Tibial artery (tissue), 4 donors: ENCODE measurements around the gene BTNL3.

Source experiments
- DNase-seq, 2 donors: peaks; one replicate each; pipeline ENCODE4 v3.0.0-alpha.2; 2019
- H3K27ac ChIP-seq, 2 donors: fragments of 200-600 bp; sonication (generic) in 1 of 2; 1 replicate in 1 of 2; 2 replicates in 1 of 2; pipeline ENCODE4 v1.5.1; 2018 to 2019; ENCODE audit warnings: mild to moderate bottlenecking in 1 of 2
- H3K27me3 ChIP-seq, 2 donors: fragments of 200-600 bp; sonication (generic) in 1 of 2; one replicate each; pipeline versions ENCODE4 v1.5.1 to v1.6.0; 2016 to 2019
- H3K36me3 ChIP-seq, 3 donors: fragments of 200-600 bp; sonication (generic) in 2 of 3; one replicate each; pipeline ENCODE4 v1.5.1; 2016 to 2019; ENCODE audit warnings: mild to moderate bottlenecking in 2 of 3
- H3K4me1 ChIP-seq, 4 donors: fragments of 200-600 bp; sonication (generic) in 2 of 4; 1 replicate in 3 of 4; 2 replicates in 1 of 4; pipeline ENCODE4 v1.5.1; 2016 to 2019
- H3K4me3 ChIP-seq, 2 donors: fragments of 200-600 bp; sonication (generic) in 1 of 2; 1 replicate in 1 of 2; 2 replicates in 1 of 2; pipeline ENCODE4 v1.5.1; 2018 to 2019; ENCODE audit warnings: mild to moderate bottlenecking in 2 of 2
- H3K9me3 ChIP-seq, 3 donors: fragments of 200-600 bp; sonication (generic) in 1 of 3; one replicate each; pipeline ENCODE4 v1.5.1; 2016 to 2019
- CTCF ChIP-seq, 2 experiments: fragments of 200-600 bp in 1 of 2; fragments of 450-650 bp in 1 of 2; IDR thresholded peaks; one replicate each; pipeline ENCODE4 v1.5.1; 2017 to 2019; ENCODE audit warnings: antibody characterized with exemption in 2 of 2, mild to moderate bottlenecking in 1 of 2, moderate library complexity in 1 of 2
- intact Hi-C: fragments of 100-400 bp; cut with DNase I; formaldehyde crosslinking; loops from one replicate; pipeline ENCODE4 v1.15.0; 2023; ENCODE audit warnings: low total_unique reads

The BTNL3 gene

GRCh38 chr5:181042036-181042713, 53.5 kb downstream of the BTNL3 start:
- Histone ChIP-seq H3K27ac (no peak overlapping the region), H3K9me3 (no peaks in the 10 kb centered on the region), H3K4me3 (no peak overlapping the region), H3K4me1 (no peaks in the 10 kb centered on the region), H3K36me3 (no peaks in the 10 kb centered on the region), H3K27me3 (peaks cover 0 to 35% of the 10 kb centered on the region in 2 donors)
- intact Hi-C loops, result no loop called here
- no peak for DNase-seq
- TF ChIP-seq CTCF (IDR thresholded peaks at IDR 0.05), result no peak

- intact Hi-C loops, result no loop called here
- TF ChIP-seq CTCF (IDR thresholded peaks at IDR 0.05), result no peak
- DNase-seq, result no peak
- H3K4me3 ChIP-seq, result no peak overlapping the region
- peaks cover 0 to 40% of the 10 kb centered on the region in 2 donors for H3K27me3 ChIP-seq
- no peaks in the 10 kb centered on the region for H3K9me3 ChIP-seq
- no peak overlapping the region for H3K27ac ChIP-seq
- no peaks in the 10 kb centered on the region for H3K4me1 ChIP-seq
- no peaks in the 10 kb centered on the region for H3K36me3 ChIP-seq
Measured at GRCh38 chr5:181042722-181043121, 54.1 kb downstream of the BTNL3 start.

- no peak for DNase-seq
- intact Hi-C loops, result no loop called here
- H3K27me3 ChIP-seq, result peaks cover 0 to 47% of the 10 kb centered on the region in 2 donors
Measured at GRCh38 chr5:181043285-181044092, 54.8 kb downstream of the BTNL3 start.

GRCh38 chr5:181044093-181044599, 55.5 kb downstream of the BTNL3 start:
- DNase-seq, result no peak
- Histone ChIP-seq H3K9me3 (no peaks in the 10 kb centered on the region), H3K4me1 (no peaks in the 10 kb centered on the region), H3K4me3 (no peak overlapping the region), H3K36me3 (no peaks in the 10 kb centered on the region), H3K27me3 (peaks cover 0 to 47% of the 10 kb centered on the region in 2 donors), H3K27ac (no peak overlapping the region)
- intact Hi-C loops, result no loop called here
- no peak for TF ChIP-seq CTCF (IDR thresholded peaks at IDR 0.05)

More at GRCh38 chr5:181043285-181044092, 54.8 kb downstream of the BTNL3 start:
- Histone ChIP-seq H3K27ac (no peak overlapping the region), H3K36me3 (no peaks in the 10 kb centered on the region), H3K4me1 (no peaks in the 10 kb centered on the region), H3K4me3 (no peak overlapping the region), H3K9me3 (no peaks in the 10 kb centered on the region)
- TF ChIP-seq CTCF (IDR thresholded peaks at IDR 0.05), result no peak

- no peak overlapping the region for H3K27ac ChIP-seq
- no peaks in the 10 kb centered on the region for H3K9me3 ChIP-seq
- H3K4me3 ChIP-seq, result no peak overlapping the region
- H3K36me3 ChIP-seq, result no peaks in the 10 kb centered on the region
- TF ChIP-seq CTCF (IDR thresholded peaks at IDR 0.05), result no peak
- peaks cover 0 to 50% of the 10 kb centered on the region in 2 donors for H3K27me3 ChIP-seq
- intact Hi-C loops, result no loop called here
- H3K4me1 ChIP-seq, result no peaks in the 10 kb centered on the region
- no peak for DNase-seq
Measured at GRCh38 chr5:181044662-181045305, 56.1 kb downstream of the BTNL3 start.
